Testis (tissue), 3 donors: ENCODE data around the gene CDKAL1. TPM values are rescaled to one million over a fixed set of nuclear protein-coding genes. Genes with fewer than 3 reads are reported as not detected.

Experiments used
- DNase-seq: peaks from one replicate; pipeline ENCODE4 v3.0.0-alpha.2; 2019
- H3K27ac ChIP-seq, 2 donors: fragments of 200-600 bp; sonication (generic); one replicate each; pipeline ENCODE4 v1.5.1; 2019
- H3K27me3 ChIP-seq: fragments of 200-600 bp; sonication (generic); one replicate; pipeline ENCODE4 v1.5.1; 2019
- H3K36me3 ChIP-seq: fragments of 200-600 bp; sonication (generic); one replicate; pipeline ENCODE4 v1.5.1; 2017; ENCODE audit warnings: low read depth; ENCODE audit errors: missing control alignments
- H3K4me1 ChIP-seq: fragments of 200-600 bp; sonication (generic); one replicate; pipeline ENCODE4 v1.5.1; 2019
- H3K4me3 ChIP-seq, 2 donors: fragments of 200-600 bp; sonication (generic); one replicate each; pipeline ENCODE4 v1.5.1; 2017 to 2019
- H3K9me3 ChIP-seq: fragments of 200-600 bp; sonication (generic); one replicate; pipeline ENCODE4 v1.5.1; 2017
- CTCF ChIP-seq, 3 experiments: fragments of 450-650 bp in 2 of 3; fragments of 200-600 bp in 1 of 3; sonication (generic) in 1 of 3; IDR thresholded peaks; one replicate each; pipeline ENCODE4 v1.5.1; 2016 to 2019; ENCODE audit warnings: antibody characterized with exemption in 3 of 3, mild to moderate bottlenecking in 2 of 3, moderate library complexity in 1 of 3
- POLR2A ChIP-seq: fragments of 450-650 bp; IDR thresholded peaks from one replicate; pipeline ENCODE4 v1.6.1; 2017; ENCODE audit warnings: antibody characterized with exemption, mild to moderate bottlenecking, moderate library complexity
- WGBS, 2 donors: methylation state at CpG; one replicate each; pipeline ENCODE4 v1.1.5; 2018; 5-methylcytosine and 5-hydroxymethylcytosine counted together
- intact Hi-C: fragments of 100-400 bp; cut with DNase I; formaldehyde crosslinking; loops from one replicate; pipeline ENCODE4 v1.15.1; 2023; ENCODE audit warnings: low total_unique reads
- polyA plus RNA-seq: library from polyadenylated mRNA; stranded (reverse); fragments of 350-450 nt; fragmentation: Illumina TruSeq; extraction: RNeasy Lipid Tissue Mini Kit (QIAGEN cat#74804); gene quantifications from one replicate; pipeline ENCODE4 v1.2.3, GENCODE V29; 2014; ENCODE audit warnings: low read depth, low replicate concordance; ENCODE audit not compliant: insufficient read depth
- total RNA-seq, 2 donors: library from RNA; depleted of rRNA; stranded (reverse); fragments of >200 nt; gene quantifications; one replicate each; pipeline ENCODE4 v1.2.3, GENCODE V29; 2016

Gene CDKAL1
- total and polyA plus RNA-seq, 3 donors from 2014 or later, result 11.1 to 18.5 (median 16.1) TPM

GRCh38 chr6:20985821-20986220 lies 451.6 kb downstream of the CDKAL1 start:
- Histone ChIP-seq H3K27ac (no peak overlapping the region), H3K4me3 (no peak overlapping the region), H3K9me3 (no peaks in the 10 kb centered on the region), H3K36me3 (no peaks in the 10 kb centered on the region), H3K27me3 (no peaks in the 10 kb centered on the region), H3K4me1 (no peaks in the 10 kb centered on the region)
- intact Hi-C loops, result no loop called here
- DNase-seq, result no peak
- TF ChIP-seq POLR2A (no peak), CTCF (IDR thresholded peaks at IDR 0.05) (no peak)
- 84 to 97% methylated on average over 1 of the region's 1 CpG for WGBS, 2 donors

- no peaks in the 10 kb centered on the region for H3K4me1 ChIP-seq
- no peak overlapping the region for H3K27ac ChIP-seq
- no peak overlapping the region for H3K4me3 ChIP-seq
- DNase-seq, result no peak
- no peaks in the 10 kb centered on the region for H3K27me3 ChIP-seq
- H3K9me3 ChIP-seq, result no peaks in the 10 kb centered on the region
- no peaks in the 10 kb centered on the region for H3K36me3 ChIP-seq
- WGBS, 2 donors, result 78 to 92% methylated on average over 2 of the region's 2 CpGs
- TF ChIP-seq POLR2A, result no peak
- no peak for TF ChIP-seq CTCF (IDR thresholded peaks at IDR 0.05)
- intact Hi-C loops, result no loop called here
These were observed 457.7 kb downstream of the CDKAL1 start for GRCh38 chr6:20991910-20992309.

GRCh38 chr6:20996099-20996498 lies 461.8 kb downstream of the CDKAL1 start:
- no peak overlapping the region for H3K27ac ChIP-seq
- no peaks in the 10 kb centered on the region for H3K36me3 ChIP-seq
- no peak overlapping the region for H3K4me3 ChIP-seq
- no peaks in the 10 kb centered on the region for H3K9me3 ChIP-seq
- DNase-seq, result no peak
- H3K4me1 ChIP-seq, result no peaks in the 10 kb centered on the region
- intact Hi-C loops, result no loop called here
- TF ChIP-seq POLR2A, result no peak
- no peak for TF ChIP-seq CTCF (IDR thresholded peaks at IDR 0.05)
- 94% methylated on average over 4 of the region's 4 CpGs for WGBS, 2 donors
- no peaks in the 10 kb centered on the region for H3K27me3 ChIP-seq

- Histone ChIP-seq H3K9me3 (no peaks in the 10 kb centered on the region), H3K4me3 (no peak overlapping the region), H3K27ac (no peak overlapping the region), H3K27me3 (no peaks in the 10 kb centered on the region), H3K4me1 (no peaks in the 10 kb centered on the region), H3K36me3 (no peaks in the 10 kb centered on the region)
- intact Hi-C loops, result no loop called here
- DNase-seq, result no peak
- WGBS, 2 donors, result 58 to 69% methylated on average over 3 of the region's 3 CpGs
- TF ChIP-seq POLR2A, result no peak
- no peak for TF ChIP-seq CTCF (IDR thresholded peaks at IDR 0.05)
These were observed 463.0 kb downstream of the CDKAL1 start for GRCh38 chr6:20997143-20997769.

GRCh38 chr6:20997770-20998147 lies 463.5 kb downstream of the CDKAL1 start:
- no peaks in the 10 kb centered on the region for H3K9me3 ChIP-seq
- TF ChIP-seq CTCF (IDR thresholded peaks at IDR 0.05) (no peak), POLR2A (no peak)
- no peak for DNase-seq
- H3K27me3 ChIP-seq, result no peaks in the 10 kb centered on the region
- H3K27ac ChIP-seq, result no peak overlapping the region
- H3K36me3 ChIP-seq, result no peaks in the 10 kb centered on the region
- H3K4me3 ChIP-seq, result no peak overlapping the region
- intact Hi-C loops, result no loop called here
- no peaks in the 10 kb centered on the region for H3K4me1 ChIP-seq
- WGBS, 2 donors, result 82 to 84% methylated on average over 3 of the region's 3 CpGs
